Measurements from ENCODE around the gene AADACL3.

The AADACL3 gene

GRCh38 chr1:12769031-12769430, 53.1 kb downstream of the AADACL3 start:
- no peak for DNase-seq (ENCODE audit: low read depth)

DNA sequence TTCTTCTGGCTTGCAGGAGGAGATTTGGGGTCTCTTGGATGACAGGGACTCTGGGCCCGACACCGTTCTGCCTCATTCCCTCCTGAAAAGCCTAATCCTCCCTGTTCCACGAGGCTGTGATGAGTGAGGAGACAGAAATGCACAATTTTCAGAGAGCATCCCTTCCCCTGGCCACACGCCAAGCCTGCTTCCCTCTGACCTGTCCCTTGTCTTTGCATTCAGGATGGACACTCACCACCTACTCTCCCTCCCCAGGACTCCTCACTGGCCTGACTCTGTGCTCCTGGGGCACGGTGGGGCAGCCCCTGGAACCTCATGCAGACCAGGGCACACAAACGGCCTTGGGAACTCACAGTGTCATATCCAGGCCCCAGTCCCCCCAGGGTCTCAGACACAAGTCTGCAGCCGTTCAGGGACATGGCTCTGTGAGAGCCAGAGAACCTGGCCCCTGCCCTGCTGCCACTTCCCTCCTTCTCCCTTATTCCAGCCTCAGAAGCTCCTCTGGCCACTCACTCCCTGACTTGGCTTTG, 54.1 kb downstream of the AADACL3 start:
- no peak for DNase-seq (ENCODE audit: low read depth)

- no peak for DNase-seq (ENCODE audit: low read depth)
Observed at GRCh38 chr1:12770620-12771019, 54.7 kb downstream of the AADACL3 start.

- no peak for DNase-seq (ENCODE audit: low read depth)
Observed at GRCh38 chr1:12771186-12771585, 55.3 kb downstream of the AADACL3 start.

DNA sequence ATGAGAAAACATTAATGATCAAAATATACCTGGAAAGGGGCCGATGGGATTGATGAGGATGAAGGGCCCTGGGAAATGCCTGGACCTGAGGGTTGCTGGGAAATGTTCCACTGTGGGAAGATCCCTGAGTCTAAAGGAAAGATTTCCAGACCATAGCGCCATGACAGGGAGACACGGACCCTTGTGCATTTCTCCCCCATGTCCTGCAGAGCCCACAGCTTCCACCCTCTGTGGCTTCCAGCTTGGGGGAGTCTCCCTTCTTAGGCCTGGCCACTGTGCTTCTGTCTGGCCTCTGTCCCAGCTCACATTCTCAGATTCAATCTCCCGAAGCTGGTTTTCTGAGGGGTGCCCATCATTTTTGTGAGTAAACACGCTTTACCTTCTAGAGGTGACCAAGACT, 56.6 kb downstream of the AADACL3 start:
- DNase-seq (ENCODE audit: low read depth), result no peak

DNA sequence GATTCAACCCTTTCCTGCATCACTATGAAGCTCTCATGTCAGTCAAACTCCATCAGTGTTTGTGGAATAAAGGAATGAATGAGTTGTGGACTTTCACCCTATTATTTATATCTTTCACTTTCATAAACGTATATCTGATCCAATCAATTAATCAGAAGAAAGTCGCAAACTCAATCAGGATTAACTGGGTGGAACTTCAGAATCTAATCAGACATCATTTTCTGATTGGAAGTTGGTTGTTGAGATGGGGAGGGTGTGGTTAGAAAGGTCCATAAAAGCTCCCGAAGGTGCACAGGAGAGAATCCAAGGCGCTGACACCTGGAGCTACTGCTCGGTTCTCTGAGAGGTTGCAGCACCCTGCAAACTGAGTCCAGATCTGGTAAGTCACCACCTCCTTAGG, 57.5 kb downstream of the AADACL3 start, which contains the start of gene PRAMEF12:
TSS of gene PRAMEF12 (plus strand) at position 301 of the 400 bp plus-strand sequence. CDS start 1,130 bp downstream, outside the sequence.
- no peak for DNase-seq (ENCODE audit: low read depth)

GRCh38 chr1:12774801-12775345, 59.0 kb downstream of the AADACL3 start:
- DNase-seq (ENCODE audit: low read depth), result no peak

DNA sequence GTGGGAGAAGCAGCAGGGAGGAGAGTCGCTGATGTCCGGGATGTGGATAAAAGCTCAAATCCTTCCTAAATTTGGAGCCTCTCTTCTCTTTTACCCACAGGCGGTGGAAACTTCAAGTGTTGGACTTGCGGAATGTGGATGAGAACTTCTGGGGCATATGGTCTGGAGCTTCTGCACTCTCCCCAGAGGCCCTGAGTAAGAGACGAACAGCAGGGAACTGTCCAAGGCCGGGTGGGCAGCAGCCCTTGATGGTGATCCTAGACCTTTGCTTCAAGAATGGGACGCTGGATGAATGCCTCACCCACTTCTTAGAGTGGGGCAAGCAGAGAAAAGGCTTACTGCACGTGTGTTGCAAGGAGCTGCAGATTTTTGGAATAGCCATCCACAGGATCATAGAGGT, 59.5 kb downstream of the AADACL3 start:
- no peak for DNase-seq (ENCODE audit: low read depth)

DNA sequence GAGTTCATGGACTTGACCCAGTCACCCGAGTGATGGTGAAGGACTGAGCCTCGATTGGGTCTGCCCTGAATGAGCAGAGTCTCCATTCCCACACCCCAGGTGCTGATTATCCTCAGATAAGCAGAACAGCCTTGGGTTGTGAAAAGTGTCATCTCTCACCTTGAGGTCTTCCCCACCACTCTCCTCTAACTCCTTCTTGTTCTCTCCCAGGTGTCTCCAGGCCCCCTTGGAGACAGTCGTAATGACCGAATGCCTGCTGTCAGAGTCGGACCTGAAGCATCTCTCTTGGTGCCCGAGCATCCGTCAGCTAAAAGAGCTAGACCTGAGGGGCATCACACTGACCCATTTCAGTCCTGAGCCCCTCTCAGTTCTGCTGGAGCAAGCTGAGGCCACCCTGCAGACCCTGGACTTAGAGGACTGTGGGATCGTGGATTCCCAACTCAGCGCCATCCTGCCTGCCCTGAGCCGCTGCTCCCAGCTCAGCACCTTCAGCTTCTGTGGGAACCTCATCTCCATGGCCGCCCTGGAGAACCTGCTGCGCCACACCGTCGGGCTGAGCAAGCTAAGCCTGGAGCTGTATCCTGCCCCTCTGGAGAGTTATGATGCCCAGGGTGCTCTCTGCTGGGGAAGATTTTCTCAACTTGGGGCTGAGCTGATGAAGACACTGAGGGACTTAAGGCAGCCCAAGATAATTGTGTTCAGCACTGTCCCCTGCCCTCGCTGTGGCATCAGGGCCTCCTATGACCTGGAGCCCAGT, 61.1 kb downstream of the AADACL3 start:
- DNase-seq (ENCODE audit: low read depth), result no peak
